H1 (cell line): ENCODE measurements around the gene CIB4. TPM values are rescaled to one million over a fixed set of nuclear protein-coding genes. Genes with fewer than 3 reads are reported as not detected.

Experiments
- BRCA1 ChIP-seq: IDR thresholded peaks from 2 replicates; pipeline ENCODE4 v1.6.1; 2012; ENCODE audit warnings: low read depth, low read length, improper control_type of control experiment
- RFX5 ChIP-seq: IDR thresholded peaks from 2 replicates; pipeline ENCODE4 v1.6.1; 2011; ENCODE audit warnings: low read depth, low read length, improper control_type of control experiment, borderline replicate concordance
- SP1 ChIP-seq: IDR thresholded peaks from 2 replicates; pipeline ENCODE4 v1.6.1; 2011; ENCODE audit warnings: low read depth, low read length
- SRF ChIP-seq: IDR thresholded peaks from 2 replicates; pipeline ENCODE4 v1.6.1; 2011; ENCODE audit warnings: mild to moderate bottlenecking, low read depth, low read length, moderate library complexity
- polyA plus RNA-seq, 7 experiments: library from polyadenylated mRNA; depleted of rRNA in 3 of 7; stranded (reverse) in 5 of 7; unstranded in 2 of 7; fragments of >200 nt in 5 of 7; fragments of 200-250 nt in 2 of 7; gene quantifications; 1 replicate in 5 of 7; 2 replicates in 1 of 7; 4 replicates in 1 of 7; pipeline versions ENCODE4 v1.2.1 to v1.2.3, GENCODE V29; 2011 to 2013; ENCODE audit warnings: missing spikeins in 2 of 7, mixed read lengths in 2 of 7
- total RNA-seq: library from RNA; stranded (reverse); fragmentation: NEBNext Ultra II Directional; extraction: Animal tissue kit (Norgen Biotek cat#: 25700); gene quantifications from 2 replicates; pipeline ENCODE4 v1.2.1, GENCODE V29; 2021

Gene CIB4
- total and polyA plus RNA-seq, 2 of the 8 experiments (the other 6 are each of a cell fraction or from before 2014, with no cell fraction given) = not detected

DNA sequence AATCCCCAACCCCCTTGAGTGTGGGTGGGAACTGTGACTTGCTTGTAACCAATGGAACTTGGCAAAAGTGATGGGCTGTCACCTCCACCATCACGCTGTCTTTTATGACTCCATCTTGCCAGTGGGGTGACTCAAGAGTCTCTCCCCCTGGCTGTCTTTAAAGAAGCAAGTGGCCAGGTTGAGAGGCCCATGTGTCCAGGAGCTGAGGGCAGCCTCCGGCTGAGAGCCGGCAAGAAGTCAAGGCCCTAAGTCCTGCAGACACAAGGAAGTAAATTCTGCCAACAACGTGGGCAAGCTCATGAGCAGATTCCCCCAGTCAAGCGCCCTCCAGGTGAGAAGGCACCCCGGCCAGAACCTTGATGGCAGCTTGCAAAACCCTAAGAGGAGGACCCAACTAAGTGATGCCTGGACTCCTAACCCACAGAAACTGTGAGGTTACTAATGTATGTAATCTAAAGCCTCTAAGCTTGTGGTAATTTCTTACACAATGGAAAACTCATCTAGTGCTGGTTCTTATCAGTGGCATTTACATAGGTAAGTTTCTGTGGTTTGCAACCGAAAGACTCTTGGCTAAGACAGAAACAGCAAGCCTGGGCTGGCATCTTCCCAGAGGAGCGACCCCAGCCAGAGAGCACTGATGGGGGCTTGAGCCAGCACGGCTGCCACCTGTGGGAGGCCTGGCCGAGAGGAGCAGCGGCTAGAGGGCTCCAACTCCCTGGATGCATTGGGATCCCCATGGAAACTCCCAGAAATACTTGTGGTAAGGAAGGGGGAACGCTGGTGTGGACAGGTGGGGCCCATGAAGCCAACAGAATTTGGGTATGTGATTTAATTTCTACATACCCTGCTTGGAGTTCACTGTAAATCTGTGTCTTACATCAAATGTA lies 49.3 kb downstream of the CIB4 start (continued):
- TF ChIP-seq RFX5 (no peak), BRCA1 (no peak), SRF (no peak), SP1 (no peak)
